Mucosa of descending colon (tissue), 3 donors: Measurements from ENCODE around the gene PTPRD. TPM values are rescaled to one million over a fixed set of nuclear protein-coding genes. Genes with fewer than 3 reads are reported as not detected.

Experiments used
- ATAC-seq: fragments of 200-7000 bp; cut with Tn5 transposase; one replicate; pipeline ENCODE4 v1.9.1; 2020; ENCODE audit warnings: mild to moderate bottlenecking, moderate library complexity
- DNase-seq, 3 donors: peaks; one replicate each; pipeline ENCODE4 v3.0.0-alpha.2; 2020
- H3K36me3 ChIP-seq: fragments of 200-600 bp; one replicate; pipeline ENCODE4 v1.8.0; 2021; ENCODE audit warnings: low read depth, mild to moderate bottlenecking
- H3K4me1 ChIP-seq: fragments of 200-600 bp; one replicate; pipeline ENCODE4 v1.8.0; 2021; ENCODE audit warnings: low read depth, mild to moderate bottlenecking
- H3K4me3 ChIP-seq: fragments of 200-600 bp; one replicate; pipeline ENCODE4 v1.8.0; 2021; ENCODE audit warnings: mild to moderate bottlenecking
- H3K9me3 ChIP-seq: fragments of 200-600 bp; one replicate; pipeline ENCODE4 v1.8.0; 2021; ENCODE audit warnings: mild to moderate bottlenecking
- intact Hi-C, 2 donors: fragments of 100-400 bp; cut with DNase I in 1 of 2; cut with micrococcal nuclease in 1 of 2; formaldehyde crosslinking; loops; one replicate each; pipeline versions ENCODE4 v1.11.0 to v1.11.1; 2022; cut with DNase I, micrococcal nuclease
- total RNA-seq, 3 donors: library from RNA; stranded (reverse); fragmentation: NEBNext Ultra II Directional in 2 of 3; extraction: Animal tissue kit (Norgen Biotek cat#: 25700) in 2 of 3; gene quantifications; one replicate each; pipeline versions ENCODE4 v1.2.1 to v1.2.4, GENCODE V29; 2021 to 2023
- TF ChIP-seq, protein P1 (sequence below): fragments of 200-600 bp; IDR thresholded peaks from one replicate; pipeline ENCODE4 v1.8.0; 2022; ENCODE audit warnings: antibody characterized with exemption, mild to moderate bottlenecking
- donor health status: DM: no; HTN: no; CAD: no; lungs with moderate emphysema.
- donor health status: DM: no; HTN: no; CAD: no.
- donor health status: DM: no; HTN: yes; CAD: no.

Gene PTPRD
- total RNA-seq, 3 donors from 2014 or later = 52.7 to 128 (median 113) TPM

DNA sequence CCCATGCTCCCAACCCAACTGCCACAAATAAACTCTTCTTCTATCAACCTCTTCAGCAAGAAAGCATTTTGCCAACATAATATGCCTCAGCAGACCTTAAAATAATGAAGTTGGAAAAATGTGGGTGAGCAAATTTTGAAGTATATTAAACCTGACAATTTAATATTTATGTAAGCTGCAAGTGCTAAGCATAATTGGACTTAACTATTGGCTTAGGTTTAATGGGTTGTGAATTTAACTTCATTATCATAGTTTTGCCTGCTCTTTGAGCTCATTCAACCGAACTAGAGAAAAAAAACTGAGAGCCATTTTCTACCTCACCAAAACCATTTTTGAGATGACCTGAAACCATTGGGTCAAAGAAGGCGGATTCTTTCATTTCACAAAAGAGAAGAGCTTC lies 2007.7 kb downstream of the PTPRD start:
- intact Hi-C loops = no loop called here
- Histone ChIP-seq H3K36me3 (no peaks in the 10 kb centered on the region), H3K4me1 (no peaks in the 10 kb centered on the region), H3K4me3 (no peak overlapping the region), H3K9me3 (no peaks in the 10 kb centered on the region)
- no peak for ATAC-seq
- TF ChIP-seq, protein P1, sequence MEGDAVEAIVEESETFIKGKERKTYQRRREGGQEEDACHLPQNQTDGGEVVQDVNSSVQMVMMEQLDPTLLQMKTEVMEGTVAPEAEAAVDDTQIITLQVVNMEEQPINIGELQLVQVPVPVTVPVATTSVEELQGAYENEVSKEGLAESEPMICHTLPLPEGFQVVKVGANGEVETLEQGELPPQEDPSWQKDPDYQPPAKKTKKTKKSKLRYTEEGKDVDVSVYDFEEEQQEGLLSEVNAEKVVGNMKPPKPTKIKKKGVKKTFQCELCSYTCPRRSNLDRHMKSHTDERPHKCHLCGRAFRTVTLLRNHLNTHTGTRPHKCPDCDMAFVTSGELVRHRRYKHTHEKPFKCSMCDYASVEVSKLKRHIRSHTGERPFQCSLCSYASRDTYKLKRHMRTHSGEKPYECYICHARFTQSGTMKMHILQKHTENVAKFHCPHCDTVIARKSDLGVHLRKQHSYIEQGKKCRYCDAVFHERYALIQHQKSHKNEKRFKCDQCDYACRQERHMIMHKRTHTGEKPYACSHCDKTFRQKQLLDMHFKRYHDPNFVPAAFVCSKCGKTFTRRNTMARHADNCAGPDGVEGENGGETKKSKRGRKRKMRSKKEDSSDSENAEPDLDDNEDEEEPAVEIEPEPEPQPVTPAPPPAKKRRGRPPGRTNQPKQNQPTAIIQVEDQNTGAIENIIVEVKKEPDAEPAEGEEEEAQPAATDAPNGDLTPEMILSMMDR = no peak
- no peak for DNase-seq

DNA sequence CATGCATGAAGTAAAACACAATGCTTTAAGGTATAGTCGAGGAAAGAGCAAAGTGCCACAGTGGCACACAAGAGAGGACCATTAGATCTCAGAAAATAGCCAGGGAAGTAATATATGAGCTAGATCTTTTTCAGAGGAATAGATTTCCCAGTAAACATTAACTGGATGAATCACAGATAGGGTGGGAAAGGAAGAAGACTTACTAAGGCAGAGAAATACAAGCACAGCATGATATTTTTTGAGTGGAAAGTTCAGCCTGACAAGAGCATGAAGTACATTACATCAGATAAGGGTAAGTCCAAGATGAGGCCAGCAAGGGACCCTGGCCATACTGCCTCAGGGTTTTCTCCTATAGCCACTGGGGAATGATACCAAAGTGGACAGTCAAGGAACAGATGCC lies 2008.6 kb downstream of the PTPRD start:
- no peaks in the 10 kb centered on the region for H3K4me1 ChIP-seq
- ATAC-seq (peak; percentile 22), DNase-seq (no peak)
- H3K36me3 ChIP-seq = no peaks in the 10 kb centered on the region
- H3K4me3 ChIP-seq = no peak overlapping the region
- TF ChIP-seq, protein P1 = no peak
- intact Hi-C loops = no loop called here
- no peaks in the 10 kb centered on the region for H3K9me3 ChIP-seq

DNA sequence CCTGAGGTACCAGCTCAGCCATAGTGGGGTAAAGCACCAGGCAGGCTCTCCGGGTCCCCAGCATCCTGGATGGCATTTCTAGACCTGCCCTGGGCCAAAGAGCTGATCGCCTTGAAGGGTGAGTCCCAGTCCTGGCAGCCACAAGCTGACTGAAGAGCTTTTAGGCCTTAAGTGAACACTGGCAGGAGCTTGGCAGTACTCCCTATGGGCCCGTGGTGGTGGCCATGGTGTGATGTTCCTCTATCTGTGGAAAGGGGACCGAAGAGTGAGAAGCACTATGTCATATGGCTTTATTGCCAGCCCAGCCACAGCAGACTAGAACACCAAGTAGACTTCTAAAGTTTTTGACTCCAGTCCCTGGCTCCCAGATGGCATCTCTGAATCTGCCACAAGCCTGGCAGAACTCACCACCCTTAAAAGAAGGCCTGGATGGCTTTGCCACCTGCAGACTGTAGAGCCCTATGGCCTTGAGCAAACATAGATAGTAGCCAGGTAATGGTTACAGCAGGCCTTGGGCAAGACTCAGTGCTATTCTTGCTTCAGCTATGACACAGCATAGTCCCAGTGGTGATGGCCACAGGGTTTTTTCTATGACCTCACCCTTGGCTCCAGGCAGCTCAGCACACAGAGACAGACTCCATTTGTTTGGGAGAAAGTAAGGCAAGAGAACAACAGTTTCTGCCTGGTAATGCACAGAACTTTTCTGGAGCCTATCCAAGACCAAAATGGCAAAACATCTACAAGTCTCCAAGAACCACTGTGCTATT lies 2011.7 kb downstream of the PTPRD start:
- H3K4me3 ChIP-seq = no peak overlapping the region
- no peaks in the 10 kb centered on the region for H3K4me1 ChIP-seq
- H3K36me3 ChIP-seq = no peaks in the 10 kb centered on the region
- no peaks in the 10 kb centered on the region for H3K9me3 ChIP-seq
- TF ChIP-seq, protein P1 = no peak
- ATAC-seq (peak; percentile 28), DNase-seq (no peak)
- intact Hi-C loops = no loop called here

DNA sequence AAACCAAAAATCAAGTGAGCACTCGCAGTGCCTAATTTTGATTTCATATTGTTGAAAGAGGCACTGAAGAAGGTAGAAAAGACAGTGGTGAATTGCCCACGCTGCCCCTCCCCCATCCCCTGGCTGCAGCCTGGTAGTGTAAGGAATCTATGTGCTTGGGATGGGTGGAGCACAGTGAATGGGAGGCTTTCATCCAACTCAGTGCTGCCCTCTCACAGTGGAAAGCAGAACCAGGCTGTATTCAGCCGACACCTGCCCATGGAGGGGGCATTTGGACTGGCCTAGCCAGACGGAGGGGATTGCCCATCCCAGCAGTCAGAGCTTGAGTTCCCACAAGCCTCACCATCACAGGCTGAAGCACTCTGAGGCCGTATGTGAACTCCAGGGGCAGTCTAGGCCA lies 2012.9 kb downstream of the PTPRD start:
- Histone ChIP-seq H3K36me3 (no peaks in the 10 kb centered on the region), H3K4me3 (no peak overlapping the region), H3K9me3 (no peaks in the 10 kb centered on the region), H3K4me1 (no peaks in the 10 kb centered on the region)
- intact Hi-C loops = no loop called here
- TF ChIP-seq, protein P1 = no peak
- no peak for ATAC-seq
- no peak for DNase-seq

DNA sequence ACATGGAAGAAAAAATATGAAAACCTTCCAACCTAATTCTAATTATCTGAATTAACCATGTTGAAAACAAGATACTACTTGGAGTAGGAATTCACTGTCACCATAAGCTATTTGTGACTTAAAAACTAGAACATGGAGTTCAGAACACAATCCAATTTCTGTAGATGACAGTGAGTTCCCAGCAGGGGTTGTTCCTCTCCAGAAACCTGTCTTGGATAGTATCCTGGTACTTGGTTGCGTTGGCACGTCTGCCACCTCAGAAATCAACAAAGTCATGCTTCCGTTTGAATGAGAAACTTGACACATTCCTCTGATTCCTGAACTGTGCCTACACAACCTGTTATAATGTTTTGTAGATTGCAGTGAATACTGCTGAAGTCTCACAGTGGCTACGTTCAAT lies 2023.3 kb downstream of the PTPRD start:
- Histone ChIP-seq H3K36me3 (no peaks in the 10 kb centered on the region), H3K4me3 (no peak overlapping the region), H3K9me3 (no peaks in the 10 kb centered on the region), H3K4me1 (no peaks in the 10 kb centered on the region)
- no peak for ATAC-seq
- DNase-seq = no peak
- TF ChIP-seq, protein P1 = no peak
- intact Hi-C loops = no loop called here
